ENCODE measurements around the gene XRCC3. TPM values are rescaled to one million over a fixed set of nuclear protein-coding genes. Genes with fewer than 3 reads are reported as not detected.

Gene XRCC3
- total RNA-seq, 4 donors from 2014 or later, result 9.5 to 14.7 (median 12.3) TPM

GRCh38 chr14:103684471-103684870 is 30.8 kb downstream of the XRCC3 start:
- 86 to 98% methylated on average over 5 to 6 of the region's 6 CpGs for WGBS, 2 donors
- DNase-seq (ENCODE audit: low spot score in 2 of 2), result no peak
- intact Hi-C loops (cut with DNase I; ENCODE audit: low total_unique reads), result no loop called here
- no peak for TF ChIP-seq CTCF (IDR thresholded peaks at IDR 0.05)
- TF ChIP-seq POLR2A (IDR thresholded peaks at IDR 0.05), result no peak
- H3K4me3 ChIP-seq (ENCODE audit: low read depth, poor library complexity, severe bottlenecking), result no peak overlapping the region

- intact Hi-C loops (cut with DNase I; ENCODE audit: low total_unique reads), result no loop called here
- H3K4me3 ChIP-seq (ENCODE audit: low read depth, poor library complexity, severe bottlenecking), result no peak overlapping the region
- 77 to 78% methylated on average over 15 of the region's 15 CpGs for whole genome bisulfite sequencing, 2 donors
- TF ChIP-seq CTCF (IDR thresholded peaks at IDR 0.05) (no peak), POLR2A (IDR thresholded peaks at IDR 0.05) (no peak)
- no peak for DNase-seq (ENCODE audit: low spot score in 2 of 2)
Measured at GRCh38 chr14:103683139-103683538, 32.1 kb downstream of the XRCC3 start.

GRCh38 chr14:103680491-103681231 is 34.6 kb downstream of the XRCC3 start:
- TF ChIP-seq POLR2A (IDR thresholded peaks at IDR 0.05) (no peak), CTCF (IDR thresholded peaks at IDR 0.05) (no peak)

GRCh38 chr14:103679351-103679750 is 35.9 kb downstream of the XRCC3 start:
- WGBS, 2 donors, result 46 to 55% methylated on average over 13 of the region's 13 CpGs
- DNase-seq (ENCODE audit: low spot score in 2 of 2), result no peak
- TF ChIP-seq POLR2A (IDR thresholded peaks at IDR 0.05) (no peak), CTCF (IDR thresholded peaks at IDR 0.05) (no peak)
- intact Hi-C loops (cut with DNase I; ENCODE audit: low total_unique reads), result no loop called here
- H3K4me3 ChIP-seq (ENCODE audit: low read depth, poor library complexity, severe bottlenecking), result no peak overlapping the region

More at GRCh38 chr14:103680491-103681231, 34.6 kb downstream of the XRCC3 start:
- 85% methylated on average over 16 to 17 of the region's 17 CpGs for WGBS, 2 donors
- DNase-seq (ENCODE audit: low spot score in 2 of 2), result no peak
- intact Hi-C loops (cut with DNase I; ENCODE audit: low total_unique reads), result no loop called here
- H3K4me3 ChIP-seq (ENCODE audit: low read depth, poor library complexity, severe bottlenecking), result no peak overlapping the region

- no peak for DNase-seq (ENCODE audit: low spot score in 2 of 2)
- intact Hi-C loops (cut with DNase I; ENCODE audit: low total_unique reads), result no loop called here
- no peak overlapping the region for H3K4me3 ChIP-seq (ENCODE audit: low read depth, poor library complexity, severe bottlenecking)
- 79 to 80% methylated on average over 16 of the region's 16 CpGs for WGBS, 2 donors
- no peak for TF ChIP-seq POLR2A (IDR thresholded peaks at IDR 0.05)
- no peak for TF ChIP-seq CTCF (IDR thresholded peaks at IDR 0.05)
Measured at GRCh38 chr14:103676881-103677675, 38.2 kb downstream of the XRCC3 start.

Data from lower leg skin (tissue), 4 donors.